B cell (primary cell): ENCODE measurements around the gene CST9. TPM values are rescaled to one million over a fixed set of nuclear protein-coding genes. Genes with fewer than 3 reads are reported as not detected.

Source experiments
- ATAC-seq: fragments of 200-7000 bp; cut with Tn5 transposase; one replicate; pipeline ENCODE4 v1.10.0; 2021; ENCODE audit warnings: low read depth, mild to moderate bottlenecking, moderate number of reproducible peaks, moderate library complexity
- CTCF ChIA-PET: fragments of 350-600 bp; sonication (Branson Sonifier 250); formaldehyde crosslinking; loops from one replicate; lab custom pipeline; 2021; ENCODE audit warnings: antibody characterized with exemption, inconsistent platforms; lab: Charles Lee
- POLR2A ChIA-PET: fragments of 350-600 bp; sonication (Branson Sonifier 250); formaldehyde crosslinking; loops from one replicate; lab custom pipeline; 2021; ENCODE audit warnings: antibody characterized with exemption; lab: Charles Lee
- DNase-seq: peaks from one replicate; pipeline ENCODE4 v3.0.0; 2013
- H2AFZ ChIP-seq: 2 replicates; pipeline ENCODE4 v1.6.1; 2012; ENCODE audit warnings: mild to moderate bottlenecking, low read depth, low read length; ENCODE audit not compliant: insufficient read depth, poor library complexity, severe bottlenecking
- H3K27ac ChIP-seq, 2 donors: 1 replicate in 1 of 2; 2 replicates in 1 of 2; pipeline ENCODE4 v1.5.1; 2012 to 2013; ENCODE audit warnings: low read length in 2 of 2, mild to moderate bottlenecking in 2 of 2, moderate library complexity in 1 of 2
- H3K27me3 ChIP-seq, 4 experiments: fragments of 200-600 bp in 1 of 4; sonication (generic) in 1 of 4; replicated peaks in 1 of 4; 1 replicate in 2 of 4; 2 replicates in 2 of 4; pipeline versions ENCODE4 v1.6.1 to v1.7.0; 2013 to 2016; ENCODE audit warnings: low read length in 3 of 4, mild to moderate bottlenecking in 2 of 4, mixed read lengths in 1 of 4, moderate library complexity in 1 of 4; ENCODE audit not compliant: insufficient read depth in 4 of 4, control insufficient read depth in 3 of 4; ENCODE audit errors: control extremely low read depth in 1 of 4
- H3K36me3 ChIP-seq, 2 experiments: replicated peaks in 1 of 2; 1 replicate in 1 of 2; 2 replicates in 1 of 2; pipeline versions ENCODE4 v1.6.1 to v1.7.1; 2013; ENCODE audit warnings: low read length in 1 of 2; ENCODE audit not compliant: insufficient read depth in 2 of 2, control insufficient read depth in 1 of 2; ENCODE audit errors: control extremely low read depth in 1 of 2, extremely low read depth in 1 of 2
- H3K4me1 ChIP-seq, 2 donors: fragments of 200-600 bp in 1 of 2; sonication (generic) in 1 of 2; 1 replicate in 1 of 2; 2 replicates in 1 of 2; pipeline versions ENCODE4 v1.5.1 to v1.6.1; 2013 to 2017; ENCODE audit warnings: low read length in 2 of 2; ENCODE audit not compliant: control insufficient read depth in 2 of 2, insufficient read depth in 2 of 2
- H3K4me2 ChIP-seq: replicated peaks from 2 replicates; pipeline ENCODE3; 2012; ENCODE audit warnings: mild to moderate bottlenecking, low read depth, low read length; ENCODE audit not compliant: poor library complexity, severe bottlenecking
- H3K4me3 ChIP-seq, 5 experiments: fragments of 200-600 bp in 1 of 5; sonication (generic) in 1 of 5; 1 replicate in 3 of 5; 2 replicates in 2 of 5; pipeline versions ENCODE4 v1.5.1 to v1.7.0; 2011 to 2016; ENCODE audit warnings: low read length in 4 of 5, mild to moderate bottlenecking in 4 of 5, low read depth in 2 of 5, control low read depth in 1 of 5, moderate library complexity in 1 of 5; ENCODE audit not compliant: insufficient read depth in 1 of 5; ENCODE audit errors: control extremely low read depth in 1 of 5, extremely low read depth in 1 of 5
- H3K79me2 ChIP-seq: fragments of 200-600 bp; sonication (generic); one replicate; pipeline ENCODE4 v1.6.0; 2016; ENCODE audit warnings: low read length; ENCODE audit not compliant: control insufficient read depth, insufficient read depth
- H3K9ac ChIP-seq: fragments of 200-600 bp; sonication (generic); 2 replicates; pipeline ENCODE4 v1.6.1; 2017; ENCODE audit warnings: mild to moderate bottlenecking, low read length, moderate library complexity
- H3K9me3 ChIP-seq, 3 donors: one replicate each; pipeline versions ENCODE4 v1.6.1 to v1.7.1; 2013; ENCODE audit warnings: low read length in 2 of 3; ENCODE audit not compliant: control insufficient read depth in 2 of 3, insufficient read depth in 1 of 3; ENCODE audit errors: control extremely low read depth in 1 of 3
- H4K20me1 ChIP-seq: 2 replicates; pipeline ENCODE4 v1.6.0; 2012; ENCODE audit warnings: mild to moderate bottlenecking, low read length; ENCODE audit not compliant: insufficient read depth, control insufficient read depth, poor library complexity, severe bottlenecking
- H3K27ac Mint-ChIP-seq: one replicate; pipeline ENCODE4 v1.8.0; 2021; ENCODE audit warnings: mixed read lengths
- H3K27me3 Mint-ChIP-seq: one replicate; pipeline ENCODE4 v1.8.0; 2021; ENCODE audit warnings: mixed read lengths
- H3K4me1 Mint-ChIP-seq: one replicate; pipeline ENCODE4 v1.8.0; 2021; ENCODE audit warnings: mixed read lengths
- H3K4me3 Mint-ChIP-seq: one replicate; pipeline ENCODE4 v1.8.0; 2021; ENCODE audit warnings: mixed read lengths
- H3K9me3 Mint-ChIP-seq: one replicate; pipeline ENCODE4 v1.8.0; 2022; ENCODE audit warnings: mixed read lengths; ENCODE audit not compliant: insufficient read depth
- CTCF ChIP-seq: fragments of 200-600 bp; IDR thresholded peaks from one replicate; pipeline ENCODE4 v1.8.0; 2022; ENCODE audit warnings: antibody characterized with exemption, mild to moderate bottlenecking
- EZH2 ChIP-seq: IDR thresholded peaks from 2 replicates; pipeline ENCODE4 v1.6.1; 2012; ENCODE audit warnings: borderline replicate concordance, low read depth, mild to moderate bottlenecking, moderate library complexity, low read length; ENCODE audit not compliant: insufficient read depth, poor library complexity, severe bottlenecking
- WGBS: methylation state at CpG from one replicate; pipeline ENCODE4 v1.1.5; 2013; ENCODE audit warnings: missing lambda C conversion rate; ENCODE audit not compliant: insufficient coverage; 5-methylcytosine and 5-hydroxymethylcytosine counted together
- intact Hi-C: fragments of 100-400 bp; cut with micrococcal nuclease; formaldehyde crosslinking; loops from one replicate; pipeline ENCODE4 v1.10.0; 2022
- polyA plus RNA-seq: library from polyadenylated mRNA; depleted of rRNA; stranded (reverse); fragments of >200 nt; gene quantifications from 2 replicates; pipeline ENCODE4 v1.2.3, GENCODE V29; 2012
- total RNA-seq, 2 donors: library from RNA; stranded (reverse); fragments of 120-200 nt in 1 of 2; gene quantifications; 1 replicate in 1 of 2; 2 replicates in 1 of 2; pipeline versions ENCODE4 v1.2.3 to v1.2.4, GENCODE V29; 2013 to 2022

Gene CST9
- total and polyA plus RNA-seq, 2 donors (not counting 1 experiment from before 2014, with no cell fraction given) = not detected

GRCh38 chr20:23569570-23569969 is 36.1 kb downstream of the CST9 start:
- Histone ChIP-seq H3K4me3 (no peak overlapping the region), H4K20me1 (no peaks in the 10 kb centered on the region), H3K4me2 (no peak overlapping the region), H3K27ac (no peak overlapping the region), H3K9ac (no peak overlapping the region), H2AFZ (no peak overlapping the region), H3K27me3 (no peaks in the 10 kb centered on the region), H3K36me3 (no peaks in the 10 kb centered on the region), H3K9me3 (no peaks in the 10 kb centered on the region), H3K79me2 (no peaks in the 10 kb centered on the region), H3K4me1 (no peaks in the 10 kb centered on the region)
- no peaks in the 10 kb centered on the region for H3K9me3 Mint-ChIP-seq
- ATAC-seq (no peak), DNase-seq (no peak)
- ChIA-PET POLR2A (no interaction called here), CTCF (no interaction called here)
- no peak for TF ChIP-seq EZH2
- TF ChIP-seq CTCF = no peak
- intact Hi-C loops = no loop called here
- no peaks in the 10 kb centered on the region for H3K27me3 Mint-ChIP-seq
- H3K27ac Mint-ChIP-seq = no peak overlapping the region
- H3K4me1 Mint-ChIP-seq = no peaks in the 10 kb centered on the region
- WGBS = no CpG with 5 or more reads among the region's 1 CpG
- H3K4me3 Mint-ChIP-seq = no peak overlapping the region

GRCh38 chr20:23568971-23569330 is 36.8 kb downstream of the CST9 start:
- Histone ChIP-seq H3K36me3 (no peaks in the 10 kb centered on the region), H2AFZ (no peak overlapping the region), H3K9me3 (no peaks in the 10 kb centered on the region), H3K9ac (no peak overlapping the region), H4K20me1 (no peaks in the 10 kb centered on the region), H3K4me2 (no peak overlapping the region), H3K4me3 (no peak overlapping the region), H3K4me1 (no peaks in the 10 kb centered on the region), H3K27me3 (no peaks in the 10 kb centered on the region), H3K79me2 (no peaks in the 10 kb centered on the region), H3K27ac (no peak overlapping the region)
- Mint-ChIP-seq H3K27ac (no peak overlapping the region), H3K9me3 (no peaks in the 10 kb centered on the region), H3K27me3 (no peaks in the 10 kb centered on the region), H3K4me3 (no peak overlapping the region), H3K4me1 (no peaks in the 10 kb centered on the region)
- ChIA-PET POLR2A (no interaction called here), CTCF (no interaction called here)
- DNase-seq (no peak), ATAC-seq (no peak)
- intact Hi-C loops = no loop called here
- 83% methylated on average over 1 of the region's 1 CpG for WGBS
- TF ChIP-seq EZH2 = no peak
- TF ChIP-seq CTCF = no peak
